Effector CD4-positive, alpha-beta T cell (primary cell): ENCODE results near the gene RDH5.

ENCODE experiments used
- DNase-seq: peaks from one replicate; pipeline ENCODE4 v3.0.0-alpha.2; 2020

Gene RDH5

DNA sequence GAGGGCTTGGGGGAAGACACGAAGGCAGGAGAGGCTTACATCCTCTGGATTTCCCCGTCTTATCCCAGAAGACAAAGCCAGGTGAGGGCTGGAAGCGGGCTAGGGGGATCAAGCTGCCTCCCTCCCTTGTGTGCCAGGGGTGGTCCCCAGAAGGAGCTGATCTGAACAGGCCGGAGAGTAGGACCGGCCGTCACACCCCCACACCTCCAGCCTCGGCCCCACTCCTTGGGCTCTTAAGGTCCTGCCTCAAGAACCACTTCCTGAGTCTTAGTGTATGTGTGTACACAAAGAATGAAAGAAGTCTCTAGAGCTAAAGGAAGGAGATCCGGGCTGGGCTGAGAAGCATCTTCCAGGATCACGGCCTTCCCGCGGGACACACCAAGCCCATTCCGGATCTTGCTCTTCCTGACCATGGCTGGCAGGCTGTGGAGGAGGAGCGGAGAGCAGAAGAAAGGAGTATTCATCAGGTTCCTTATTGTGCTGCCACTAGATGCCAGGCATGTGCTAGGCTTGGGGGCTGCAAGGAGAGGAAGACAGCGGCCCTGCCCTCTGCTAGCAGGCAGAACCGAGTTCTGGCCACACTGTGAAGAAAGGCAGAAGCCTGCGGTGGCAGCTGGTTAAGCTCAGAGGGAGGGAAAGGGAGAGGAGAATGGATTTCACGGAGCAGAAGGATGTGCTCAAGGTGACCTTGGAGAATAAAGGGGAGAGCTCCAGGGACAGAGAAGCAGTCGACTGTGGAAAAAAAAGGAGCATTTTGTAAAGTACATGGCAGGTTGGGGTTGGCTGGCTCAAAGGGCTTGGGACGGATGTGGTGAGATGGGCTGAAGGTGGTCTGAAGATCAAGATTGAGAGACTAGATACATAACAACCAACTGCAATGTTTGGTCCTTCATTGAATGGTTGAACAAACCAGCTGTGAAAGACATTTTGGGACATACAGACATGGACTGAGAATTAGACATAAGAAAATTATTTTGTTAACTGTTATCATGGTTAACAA, 9.9 kb downstream of the RDH5 start:
- DNase-seq = no peak

DNA sequence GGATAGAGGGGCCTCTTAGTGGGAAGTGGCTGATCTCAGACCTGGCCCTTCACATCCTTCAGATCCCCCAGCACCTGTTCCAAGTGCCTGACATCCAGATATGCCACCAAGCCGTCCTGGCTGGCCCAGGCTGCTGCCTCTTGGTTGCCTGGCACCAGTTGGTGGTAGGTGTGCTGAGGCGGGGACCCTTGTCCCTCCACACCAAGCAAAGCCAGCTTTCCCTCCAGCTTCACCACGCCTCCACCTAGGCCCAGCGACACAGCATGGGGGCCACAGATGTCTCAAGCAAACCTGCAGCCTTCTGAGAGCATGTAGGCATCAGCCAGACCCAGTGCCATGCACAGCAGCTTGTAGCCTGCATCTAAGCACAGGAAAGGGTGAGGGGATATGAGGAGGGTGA, 12.1 kb downstream of the RDH5 start:
- DNase-seq = no peak

DNA sequence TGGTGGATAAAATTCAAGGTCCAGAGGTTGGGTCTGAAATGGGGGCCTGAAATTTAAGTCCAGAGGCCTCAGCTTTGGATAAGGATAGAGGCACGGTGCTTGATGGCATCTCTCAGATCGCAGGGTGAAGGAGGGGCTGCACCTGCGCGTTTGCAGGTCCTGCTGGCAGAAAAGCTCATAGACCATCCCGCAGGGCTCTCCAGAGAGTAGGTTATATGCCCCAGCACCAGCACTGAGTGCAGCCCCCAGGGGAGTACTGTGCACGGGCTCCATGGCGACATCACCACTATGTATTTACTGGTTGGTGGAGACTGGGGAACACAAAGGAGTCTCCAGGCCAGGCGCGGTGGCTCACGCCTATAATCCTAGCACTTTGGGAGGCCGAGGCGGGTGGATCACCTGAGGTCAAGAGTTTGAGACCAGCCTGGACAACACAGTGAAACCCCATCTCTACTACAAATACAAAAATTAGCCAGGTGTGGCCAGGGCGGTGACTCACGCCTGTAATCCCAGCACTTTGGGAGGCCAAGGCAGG, 12.9 kb downstream of the RDH5 start:
- no peak for DNase-seq

DNA sequence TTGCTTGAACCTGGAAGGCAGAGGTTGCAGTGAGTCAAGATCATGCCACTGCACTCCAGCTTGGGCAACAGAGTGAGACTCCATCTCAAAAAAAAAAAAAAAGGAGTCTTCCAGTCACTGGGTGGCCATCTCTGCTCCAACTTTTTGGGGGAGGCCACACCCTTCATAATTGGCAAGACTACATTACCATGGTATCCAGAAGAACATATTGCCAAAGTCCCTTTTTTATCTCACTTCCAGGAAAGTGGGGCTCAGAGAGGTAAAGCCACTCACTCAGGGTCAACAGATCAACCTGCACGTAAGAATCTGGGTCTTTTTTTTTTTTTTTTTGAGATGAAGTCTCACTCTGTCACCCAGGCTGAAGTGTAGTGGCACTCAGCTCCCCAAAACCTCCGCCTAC, 13.7 kb downstream of the RDH5 start:
- no peak for DNase-seq

DNA sequence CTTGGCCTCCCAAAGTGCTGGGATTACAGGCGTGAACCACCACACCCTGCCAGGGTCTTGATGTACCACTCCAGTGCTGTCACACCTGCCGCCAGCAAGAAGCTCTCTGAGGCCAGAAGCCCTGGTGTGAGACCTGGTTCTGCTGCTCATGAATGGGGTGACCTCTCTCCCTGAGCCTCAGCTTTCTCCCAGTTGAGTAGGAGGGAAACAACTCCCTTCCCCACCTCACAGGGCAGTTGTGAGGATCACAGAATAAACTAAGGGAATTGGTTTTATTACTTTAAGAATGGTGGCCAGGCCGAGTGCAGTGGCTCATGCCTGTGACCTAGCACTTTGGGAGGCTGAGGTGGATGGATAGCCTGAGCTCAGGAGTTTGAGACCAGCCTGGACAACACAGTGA, 14.4 kb downstream of the RDH5 start:
- no peak for DNase-seq

DNA sequence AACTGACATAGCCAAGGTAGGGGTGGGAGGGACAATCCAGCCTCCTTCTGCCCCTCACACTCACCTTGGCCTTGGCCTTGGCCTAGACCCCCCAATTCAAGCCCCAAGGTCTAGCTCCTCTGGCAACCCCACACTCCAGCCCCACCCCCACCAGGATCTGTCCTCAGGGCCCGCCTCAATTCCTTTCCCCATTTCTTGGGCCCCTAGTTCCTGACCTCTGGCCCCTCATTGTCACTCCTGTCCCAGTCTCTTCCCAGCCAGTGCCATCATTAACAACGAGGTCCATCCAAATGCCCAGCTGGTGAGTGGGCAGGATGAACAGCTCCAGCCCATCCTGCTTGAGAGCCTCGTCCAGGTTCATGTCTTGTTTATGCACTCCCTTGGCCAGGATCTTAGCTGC, 15.9 kb downstream of the RDH5 start:
- no peak for DNase-seq

DNA sequence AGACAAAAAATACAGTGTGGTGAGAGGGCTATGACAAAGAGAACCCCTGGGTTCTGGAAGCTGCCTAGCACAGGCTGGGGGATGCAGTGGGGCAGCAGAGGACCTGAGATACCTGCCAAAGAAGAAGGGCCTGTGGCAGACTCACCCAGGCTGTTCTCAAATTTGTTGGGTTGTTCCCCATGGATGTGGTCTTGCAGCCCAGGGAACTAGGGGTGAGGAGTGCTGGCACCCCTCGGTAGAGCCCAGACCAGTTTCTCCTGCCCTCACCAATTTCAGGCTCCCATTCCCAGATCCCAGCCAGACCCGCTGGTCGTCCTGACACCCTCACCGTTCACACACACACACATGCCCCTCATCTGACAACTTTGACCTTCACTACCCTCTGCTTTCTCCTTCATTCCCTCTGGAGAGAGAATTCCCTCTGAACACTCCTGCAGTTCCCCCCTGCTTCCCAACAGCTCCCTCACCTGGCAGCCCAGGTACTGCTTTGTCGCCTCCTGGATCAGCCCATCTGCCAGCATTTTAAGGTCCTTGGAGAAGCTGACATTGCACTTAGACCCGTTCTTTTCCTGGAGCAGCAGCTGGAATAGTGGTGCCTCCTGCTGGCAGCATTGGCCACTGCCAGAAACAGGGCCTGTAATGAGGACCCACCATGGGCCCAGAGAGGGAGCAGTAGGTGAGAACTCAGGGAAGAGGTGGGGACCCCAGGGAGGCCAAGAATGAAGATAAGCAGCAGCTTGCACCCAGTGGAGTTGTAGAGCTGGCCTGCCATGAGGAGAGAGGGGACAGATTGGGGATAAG, 16.8 kb downstream of the RDH5 start:
- no peak for DNase-seq

DNA sequence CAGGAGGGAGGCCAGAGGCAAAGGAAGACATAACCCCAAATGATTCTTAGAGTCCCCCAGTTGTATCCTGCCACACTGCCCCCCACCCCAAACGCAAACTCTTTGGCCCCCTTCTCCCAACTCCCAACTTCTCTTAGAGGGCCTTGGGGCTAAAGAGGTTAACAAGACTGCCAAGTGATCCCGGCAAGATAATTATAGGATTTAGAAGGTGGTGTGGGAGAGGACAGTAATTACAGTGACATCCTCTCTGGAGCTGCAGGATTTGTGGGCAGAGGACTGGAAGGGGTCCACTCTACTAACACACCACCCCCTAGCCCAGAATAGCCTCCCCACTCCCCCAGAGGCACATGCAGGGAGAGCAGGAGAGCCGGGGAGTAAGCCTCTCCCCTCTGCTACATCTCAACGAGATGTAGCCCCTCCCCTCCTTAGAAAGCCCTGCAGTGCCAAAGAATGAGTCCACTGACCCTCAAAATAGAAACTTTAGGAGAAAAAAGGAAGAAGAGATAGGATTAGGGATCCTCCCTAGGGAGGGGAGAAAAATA, 17.5 kb downstream of the RDH5 start:
- no peak for DNase-seq

DNA sequence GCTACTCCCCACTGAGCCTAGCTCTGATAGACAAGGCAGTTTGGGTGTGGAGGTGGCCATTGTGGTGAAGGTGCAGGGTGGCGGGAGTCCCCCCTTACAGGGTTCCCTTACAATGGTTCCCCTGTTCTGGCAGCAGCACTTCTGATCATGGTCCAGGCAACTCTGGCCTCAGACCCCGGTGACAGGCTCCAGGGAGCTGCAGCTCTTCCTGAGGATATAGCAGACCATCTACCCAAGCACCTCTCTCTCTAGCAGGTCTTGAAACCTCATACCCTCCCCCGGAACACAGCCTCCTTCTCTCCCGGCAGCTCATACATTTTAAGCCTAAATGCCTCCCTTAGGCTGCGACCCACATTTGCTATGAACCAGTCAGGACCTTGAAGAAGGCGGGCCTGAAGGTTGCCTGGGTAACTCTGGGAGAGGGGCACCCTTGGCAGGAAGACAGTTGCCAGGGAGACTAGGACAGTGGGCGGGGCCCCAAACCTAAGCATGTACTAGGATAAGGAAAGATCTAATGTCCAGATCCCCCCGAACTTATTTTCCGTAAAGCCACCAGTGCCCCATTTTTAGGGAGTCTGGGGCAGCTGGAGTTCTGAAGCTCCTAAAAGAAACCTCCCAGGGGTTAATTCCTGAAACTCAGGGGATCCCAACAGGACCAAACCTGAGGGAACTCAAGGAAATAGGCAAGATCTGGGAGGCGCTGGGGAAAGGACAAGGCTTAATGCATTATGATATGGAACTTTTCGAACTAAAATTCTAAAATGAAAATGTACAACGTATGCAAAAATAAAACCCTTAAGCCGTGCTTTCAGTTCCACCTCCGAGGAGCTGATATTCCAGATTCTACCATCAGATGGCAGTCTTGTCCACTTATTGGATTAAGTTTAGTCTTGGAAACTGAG, 18.2 kb downstream of the RDH5 start:
- peak; percentile 82 for DNase-seq

DNA sequence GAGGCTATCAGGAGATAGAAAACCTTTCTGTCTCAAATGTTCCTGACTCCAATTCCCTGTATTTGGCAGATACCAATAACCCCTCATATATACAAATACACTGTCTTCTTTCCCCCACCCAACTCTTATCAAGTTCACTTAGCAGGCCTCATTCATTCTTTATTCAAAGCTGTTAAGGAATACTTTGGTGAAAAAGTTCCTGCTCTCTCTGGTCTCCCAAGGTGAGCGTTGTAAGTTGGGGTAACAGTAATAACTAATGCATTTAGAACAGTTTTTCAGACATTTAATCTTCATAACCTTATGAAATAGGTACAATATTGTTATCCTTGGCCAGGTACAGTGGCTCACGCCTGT, 18.8 kb downstream of the RDH5 start:
- no peak for DNase-seq

DNA sequence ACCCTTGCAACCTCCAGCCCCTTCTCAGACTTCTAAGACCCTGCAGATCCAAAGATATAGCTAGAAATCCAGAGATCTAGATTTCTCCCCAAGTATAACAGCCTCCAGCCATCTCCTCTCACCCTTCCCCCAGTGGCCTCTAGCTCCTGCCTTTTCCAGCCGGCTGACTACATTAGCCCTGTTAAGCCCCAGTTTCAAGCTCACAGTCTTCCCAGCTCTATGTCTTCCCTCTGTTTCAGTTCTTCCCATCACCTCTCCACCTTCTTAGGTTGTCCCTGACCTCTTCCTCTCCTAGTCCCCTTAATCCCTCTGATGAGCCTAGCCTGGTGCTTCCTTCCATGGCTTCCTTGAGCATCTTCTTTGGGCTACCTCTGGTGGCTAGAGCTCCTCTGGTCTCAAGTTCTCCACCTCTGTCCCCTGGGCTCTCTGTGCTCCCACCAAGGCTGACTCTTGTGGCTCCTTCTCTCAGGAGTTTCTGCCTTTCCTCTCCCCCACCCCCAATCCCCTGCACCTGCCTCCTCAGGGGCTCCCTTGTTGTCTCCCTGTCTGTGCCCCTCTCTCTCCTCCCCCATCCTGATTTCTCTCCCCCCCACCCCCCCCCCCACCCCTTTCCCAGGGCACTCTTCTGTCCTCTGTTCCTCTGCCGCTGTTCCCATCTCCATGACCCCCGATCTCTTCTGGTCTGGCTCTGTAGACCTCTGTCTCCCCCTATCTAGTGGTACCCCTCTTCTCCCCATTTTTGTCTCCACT, 21.9 kb downstream of the RDH5 start:
- DNase-seq = no peak

DNA sequence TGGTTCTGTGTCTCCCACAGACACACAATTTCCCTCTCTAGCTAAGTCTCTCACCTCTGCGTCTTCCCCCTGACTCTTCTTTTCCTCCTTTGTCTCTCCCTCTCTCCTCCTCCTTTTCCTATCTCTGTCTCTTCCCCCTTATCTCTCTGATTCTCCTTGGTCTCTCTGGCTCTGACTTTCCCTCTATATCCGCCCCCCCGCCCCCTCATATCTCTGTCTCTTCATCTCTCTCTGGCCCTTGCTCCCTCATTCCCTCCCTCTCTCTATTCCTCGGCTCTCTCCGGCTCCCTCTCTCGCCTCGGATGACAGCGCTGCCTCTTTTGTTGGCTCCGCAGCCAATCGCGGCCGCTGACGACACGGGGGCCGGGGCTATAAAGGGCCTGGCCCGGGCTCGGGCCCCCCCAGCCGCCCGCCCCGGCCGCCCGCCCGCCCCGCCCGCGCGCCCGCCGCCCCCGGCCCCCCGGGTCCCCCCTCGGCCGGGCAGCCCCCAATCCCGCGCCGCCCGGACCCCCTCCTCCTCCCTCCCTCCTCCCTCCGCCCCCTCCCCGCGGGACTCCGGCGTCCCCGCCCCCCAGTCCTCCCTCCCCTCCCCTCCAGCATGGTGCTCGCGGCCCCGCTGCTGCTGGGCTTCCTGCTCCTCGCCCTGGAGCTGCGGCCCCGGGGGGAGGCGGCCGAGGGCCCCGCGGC, 22.7 kb downstream of the RDH5 start, which contains the start of gene GDF11:
TSS of gene GDF11 (plus strand) at position 404 of the 687 bp plus-strand sequence. CDS start at position 599, 195 bp downstream.
- peak; percentile 74 for DNase-seq

DNA sequence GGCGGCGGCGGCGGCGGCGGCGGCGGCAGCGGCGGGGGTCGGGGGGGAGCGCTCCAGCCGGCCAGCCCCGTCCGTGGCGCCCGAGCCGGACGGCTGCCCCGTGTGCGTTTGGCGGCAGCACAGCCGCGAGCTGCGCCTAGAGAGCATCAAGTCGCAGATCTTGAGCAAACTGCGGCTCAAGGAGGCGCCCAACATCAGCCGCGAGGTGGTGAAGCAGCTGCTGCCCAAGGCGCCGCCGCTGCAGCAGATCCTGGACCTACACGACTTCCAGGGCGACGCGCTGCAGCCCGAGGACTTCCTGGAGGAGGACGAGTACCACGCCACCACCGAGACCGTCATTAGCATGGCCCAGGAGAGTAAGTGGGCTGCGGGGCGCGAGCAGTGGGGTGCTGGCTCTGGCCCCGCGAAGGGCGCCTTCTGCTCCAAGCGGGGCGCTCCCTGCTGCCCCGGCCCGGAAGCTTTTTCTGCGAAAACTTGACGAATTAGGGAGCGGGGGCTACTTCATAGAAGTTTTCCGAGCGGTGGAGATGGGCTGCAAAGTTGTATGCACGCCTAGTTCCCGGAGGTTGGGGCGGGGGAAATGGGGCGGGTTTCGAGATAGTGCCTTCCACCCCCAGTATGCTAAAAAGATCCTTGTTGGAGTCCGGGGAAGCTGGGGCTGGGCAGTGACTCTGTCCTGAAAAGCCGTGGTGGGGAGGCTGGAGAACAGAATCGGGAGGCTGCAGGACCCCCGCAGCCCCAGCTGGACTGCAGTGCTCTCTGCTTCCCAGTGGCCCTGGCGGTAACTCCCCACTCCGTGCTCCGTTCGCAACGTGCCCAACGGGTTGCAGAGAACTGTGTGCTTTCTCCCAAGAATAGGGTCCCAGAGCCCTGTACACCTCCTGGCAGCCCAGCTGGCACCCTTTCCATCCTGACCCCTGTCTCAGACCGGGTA, 23.5 kb downstream of the RDH5 start:
- DNase-seq = peak; percentile 37

DNA sequence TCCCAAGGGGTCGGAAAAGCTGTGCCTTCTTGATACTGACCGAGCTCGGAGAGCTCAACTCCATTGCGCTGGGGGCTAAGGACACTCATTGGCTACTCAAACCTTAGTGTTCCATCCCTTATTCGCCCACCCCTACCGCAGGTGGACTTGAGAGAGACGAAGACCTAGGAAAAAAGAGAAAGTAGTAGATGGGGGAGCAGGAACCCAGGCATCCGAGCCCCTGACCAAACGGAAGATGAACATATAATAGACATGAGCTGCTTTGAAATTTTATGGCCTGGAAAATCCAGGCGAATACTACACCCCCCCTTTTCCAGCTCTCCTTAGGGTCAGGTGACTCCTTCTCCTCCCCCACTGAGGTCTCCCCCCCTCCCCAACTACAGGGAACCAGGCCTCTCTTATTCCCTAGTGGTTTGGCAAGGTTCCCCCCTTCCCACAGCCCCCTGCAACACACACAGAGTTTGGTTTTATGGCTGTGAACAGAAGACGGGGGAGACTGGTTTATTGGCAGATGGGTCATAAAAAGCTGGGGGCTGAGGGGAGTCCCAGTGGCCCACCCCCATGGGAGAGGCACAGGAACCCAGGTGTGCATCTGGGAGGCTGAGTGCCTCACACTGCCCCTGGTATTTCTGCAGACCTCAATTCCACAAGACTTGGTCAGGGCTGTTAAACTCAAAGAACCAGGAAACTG, 24.3 kb downstream of the RDH5 start:
- no peak for DNase-seq

DNA sequence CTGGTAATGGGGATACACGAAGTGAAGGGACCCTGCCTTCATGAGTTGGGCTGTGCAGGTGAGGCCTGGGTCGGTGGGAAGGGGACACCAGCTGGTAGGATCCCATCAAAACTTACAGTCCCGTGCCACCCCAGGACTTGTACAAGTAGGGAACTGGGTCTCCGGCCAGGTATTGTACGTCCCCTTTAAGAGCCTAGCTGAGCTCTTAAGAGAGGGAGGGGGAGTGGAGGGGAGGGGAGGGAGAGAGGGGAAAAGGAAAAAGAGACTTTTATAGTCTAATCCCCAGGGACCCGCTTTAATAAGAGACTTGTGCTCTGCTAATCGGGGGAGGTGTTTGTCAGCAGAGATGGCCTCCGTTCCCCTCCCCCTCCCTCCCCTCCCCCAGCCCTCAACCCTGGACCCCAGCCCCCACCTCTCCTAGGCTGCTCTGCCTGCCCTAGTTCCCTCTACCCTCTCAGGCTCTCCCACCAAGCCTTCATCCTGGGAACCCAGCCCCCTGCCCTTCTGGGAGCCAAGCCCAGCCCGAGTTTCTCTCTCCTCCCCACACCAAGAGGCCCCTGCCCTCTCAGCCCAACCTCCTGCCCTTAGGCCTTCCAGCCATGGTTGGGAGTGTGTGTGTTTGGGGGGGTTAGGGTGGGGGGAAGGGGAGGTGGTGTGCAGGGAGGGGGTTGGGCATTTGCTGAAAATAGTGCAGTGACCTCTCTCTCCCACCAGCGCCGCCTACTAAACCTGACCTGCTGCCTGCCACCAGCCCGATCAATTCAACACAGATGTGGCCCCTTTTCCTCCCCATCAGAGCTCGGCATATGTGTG, 25.4 kb downstream of the RDH5 start:
- no peak for DNase-seq

DNA sequence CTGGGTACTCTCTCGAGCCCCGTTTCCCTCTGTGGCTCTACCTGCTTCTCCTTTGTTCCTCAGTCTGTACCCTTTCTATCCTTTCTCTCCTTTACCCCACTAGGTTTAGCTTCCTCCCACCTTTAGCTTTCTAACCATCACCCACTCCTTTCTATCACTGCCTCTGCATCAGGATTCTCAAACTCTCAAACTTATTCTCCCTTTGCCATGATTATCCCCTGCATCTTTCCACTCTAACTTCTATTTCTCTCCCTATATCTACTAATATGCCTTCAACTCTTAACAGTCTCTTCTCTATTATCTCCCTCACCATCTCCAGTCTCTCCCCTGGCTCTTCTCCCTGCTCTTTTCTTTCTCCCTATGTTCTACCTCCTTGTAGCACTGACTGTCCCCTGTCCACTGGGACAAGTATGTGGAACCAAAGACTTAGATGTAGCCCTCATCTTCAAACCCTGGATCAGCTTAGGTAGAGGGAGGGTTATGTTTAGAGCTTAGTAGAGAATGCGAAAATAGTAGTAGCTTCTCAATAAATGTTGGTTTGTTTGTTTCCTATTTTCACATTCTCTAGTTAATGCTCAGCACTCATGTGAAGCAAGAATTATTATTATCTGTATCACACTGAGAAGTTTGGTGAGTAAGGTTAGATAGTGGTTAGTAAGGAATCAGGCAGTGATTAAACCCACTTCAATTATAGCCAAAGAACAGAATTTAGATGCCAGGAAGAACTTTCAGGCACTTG, 26.1 kb downstream of the RDH5 start:
- no peak for DNase-seq

DNA sequence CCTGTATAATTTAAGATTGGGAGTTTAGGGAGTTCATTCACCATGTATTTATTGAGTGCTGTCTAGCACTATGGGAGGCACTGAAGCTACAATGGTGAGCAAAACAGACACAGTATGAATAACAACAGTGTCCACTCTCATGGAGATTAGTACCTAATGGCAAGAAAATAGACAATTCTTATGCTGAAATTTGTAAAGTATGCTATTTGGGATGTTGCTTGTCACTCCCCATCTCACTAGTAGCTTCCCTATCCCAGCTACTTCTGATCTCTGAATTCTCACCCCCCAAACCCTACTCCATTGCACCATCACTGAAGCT, 26.7 kb downstream of the RDH5 start:
- DNase-seq = no peak
